BJ (cell line): ENCODE measurements around the gene PTCSC3. TPM values are rescaled to one million over a fixed set of nuclear protein-coding genes. Genes with fewer than 3 reads are reported as not detected.

Source experiments
- CTCF ChIA-PET: fragments of 350-600 bp; formaldehyde crosslinking; extraction: SDS; loops from one replicate; lab custom pipeline; 2021; ENCODE audit warnings: antibody characterized with exemption, inconsistent platforms; lab: Yijun Ruan, JAX
- POLR2A ChIA-PET: fragments of 300-600 bp; sonication (Branson Sonifier 250); formaldehyde crosslinking; extraction: SDS; loops from one replicate; lab custom pipeline; 2021; ENCODE audit warnings: antibody characterized with exemption; lab: Charles Lee
- DNase-seq: peaks from one replicate; pipeline ENCODE4 v3.0.0-alpha.2; 2011; ENCODE audit warnings: low read depth
- H3K27me3 ChIP-seq: 2 replicates; pipeline ENCODE4 v1.6.0; 2011; ENCODE audit warnings: low read length; ENCODE audit not compliant: control insufficient read depth, insufficient read depth
- H3K36me3 ChIP-seq: 2 replicates; pipeline ENCODE4 v1.5.1; 2011; ENCODE audit warnings: low read length; ENCODE audit not compliant: control insufficient read depth, insufficient read depth
- H3K4me3 ChIP-seq: 2 replicates; pipeline ENCODE4 v1.5.1; 2011; ENCODE audit warnings: low read depth, mild to moderate bottlenecking, control low read depth, low read length
- polyA plus RNA-seq: library from polyadenylated mRNA; depleted of rRNA; stranded (reverse); fragments of >200 nt; gene quantifications from 2 replicates; pipeline ENCODE4 v1.2.3, GENCODE V29; 2011
- TF ChIP-seq, protein P1 (sequence below): IDR thresholded peaks from 2 replicates; pipeline ENCODE4 v1.5.1; 2011; ENCODE audit warnings: low read depth, mild to moderate bottlenecking, control low read depth, inconsistent platforms, low read length, moderate library complexity; ENCODE audit not compliant: insufficient read depth

Gene PTCSC3
- polyA plus RNA-seq, 1 experiment, result not detected

DNA sequence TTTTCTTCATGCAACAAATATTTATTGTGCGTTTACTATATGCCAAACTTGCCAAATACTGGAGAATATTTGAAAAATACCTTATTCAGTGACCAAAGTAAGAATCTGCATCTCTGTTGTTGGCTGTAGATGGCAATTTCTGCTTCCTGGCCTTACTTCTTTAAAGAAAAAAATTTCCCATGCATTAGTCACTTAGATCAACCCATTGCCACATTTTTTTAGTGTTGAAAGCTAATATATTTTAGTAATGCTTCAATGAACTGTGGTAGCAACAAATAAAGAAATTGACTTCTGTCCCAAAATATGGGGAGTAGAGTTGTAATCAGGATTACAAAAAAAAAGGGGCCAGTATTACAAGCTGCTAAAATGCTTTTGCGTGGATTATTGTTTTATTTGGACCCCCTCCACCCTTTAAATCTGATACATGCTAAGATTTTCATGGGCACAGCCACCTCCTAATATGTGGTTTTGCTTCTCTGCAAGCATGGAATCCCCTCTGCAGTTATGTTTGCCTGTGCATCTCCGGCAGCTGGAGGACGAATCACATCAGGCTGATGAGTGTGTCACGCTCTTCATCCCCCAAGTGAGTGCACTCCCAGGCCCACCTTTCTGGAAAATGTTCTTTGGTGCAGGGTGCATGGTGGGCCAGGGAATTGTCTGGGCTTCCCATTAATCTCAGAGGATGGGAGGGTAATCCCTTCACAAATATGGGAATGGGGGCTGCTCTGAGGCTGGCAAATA lies 38.1 kb upstream of the PTCSC3 start:
- TF ChIP-seq, protein P1, sequence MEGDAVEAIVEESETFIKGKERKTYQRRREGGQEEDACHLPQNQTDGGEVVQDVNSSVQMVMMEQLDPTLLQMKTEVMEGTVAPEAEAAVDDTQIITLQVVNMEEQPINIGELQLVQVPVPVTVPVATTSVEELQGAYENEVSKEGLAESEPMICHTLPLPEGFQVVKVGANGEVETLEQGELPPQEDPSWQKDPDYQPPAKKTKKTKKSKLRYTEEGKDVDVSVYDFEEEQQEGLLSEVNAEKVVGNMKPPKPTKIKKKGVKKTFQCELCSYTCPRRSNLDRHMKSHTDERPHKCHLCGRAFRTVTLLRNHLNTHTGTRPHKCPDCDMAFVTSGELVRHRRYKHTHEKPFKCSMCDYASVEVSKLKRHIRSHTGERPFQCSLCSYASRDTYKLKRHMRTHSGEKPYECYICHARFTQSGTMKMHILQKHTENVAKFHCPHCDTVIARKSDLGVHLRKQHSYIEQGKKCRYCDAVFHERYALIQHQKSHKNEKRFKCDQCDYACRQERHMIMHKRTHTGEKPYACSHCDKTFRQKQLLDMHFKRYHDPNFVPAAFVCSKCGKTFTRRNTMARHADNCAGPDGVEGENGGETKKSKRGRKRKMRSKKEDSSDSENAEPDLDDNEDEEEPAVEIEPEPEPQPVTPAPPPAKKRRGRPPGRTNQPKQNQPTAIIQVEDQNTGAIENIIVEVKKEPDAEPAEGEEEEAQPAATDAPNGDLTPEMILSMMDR, result no peak
- Histone ChIP-seq H3K27me3 (peaks cover 2% of the 10 kb centered on the region; the same call in 1 of the 2 replicates), H3K36me3 (no peaks in the 10 kb centered on the region), H3K4me3 (no peak overlapping the region)
- ChIA-PET POLR2A (no interaction called here), CTCF (no interaction called here)
- DNase-seq, result no peak

DNA sequence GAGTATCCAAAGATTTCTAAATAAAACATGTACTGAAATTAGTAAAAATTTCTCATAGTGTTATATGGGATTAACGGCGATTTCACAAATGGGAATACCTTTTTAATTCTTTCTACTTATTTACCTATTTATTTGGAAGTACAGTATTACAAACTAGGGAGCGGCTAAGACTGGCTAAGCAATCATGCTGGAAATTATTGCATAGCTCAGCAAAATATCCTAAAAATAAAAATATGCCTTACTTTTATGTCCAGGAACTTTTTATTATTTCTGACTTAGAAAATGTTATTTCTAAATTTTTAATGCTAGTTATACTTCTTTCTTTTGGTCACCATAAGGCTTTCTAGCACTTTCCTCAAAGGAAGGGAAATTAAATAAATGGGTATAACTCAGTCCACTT lies 36.5 kb upstream of the PTCSC3 start:
- Histone ChIP-seq H3K4me3 (no peak overlapping the region), H3K27me3 (peaks cover 2% of the 10 kb centered on the region; the same call in 1 of the 2 replicates), H3K36me3 (no peaks in the 10 kb centered on the region)
- CTCF ChIA-PET, result no interaction called here
- POLR2A ChIA-PET, result no interaction called here
- TF ChIP-seq, protein P1, result no peak
- no peak for DNase-seq

DNA sequence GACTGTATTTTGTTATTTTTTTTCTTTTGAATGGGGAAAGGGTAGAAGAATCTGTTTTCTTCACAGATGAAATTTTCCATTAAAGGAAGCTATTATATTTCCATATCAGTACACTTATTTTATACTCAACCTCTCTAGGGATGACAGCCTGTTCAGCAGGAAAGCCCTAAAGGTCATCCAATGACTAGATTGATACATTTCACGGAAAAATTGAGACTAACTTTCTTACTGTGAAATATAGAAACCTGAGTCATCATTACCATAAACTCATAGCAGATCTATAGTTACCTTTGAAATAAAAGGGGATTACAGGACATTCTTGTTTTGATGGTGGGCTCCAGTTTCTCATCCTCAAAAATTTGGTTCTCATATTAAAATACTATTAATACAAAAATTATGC lies 36.1 kb upstream of the PTCSC3 start:
- peaks cover 2% of the 10 kb centered on the region; the same call in 1 of the 2 replicates for H3K27me3 ChIP-seq
- H3K36me3 ChIP-seq, result no peaks in the 10 kb centered on the region
- TF ChIP-seq, protein P1, result no peak
- no peak for DNase-seq
- ChIA-PET CTCF (no interaction called here), POLR2A (no interaction called here)
- H3K4me3 ChIP-seq, result no peak overlapping the region

DNA sequence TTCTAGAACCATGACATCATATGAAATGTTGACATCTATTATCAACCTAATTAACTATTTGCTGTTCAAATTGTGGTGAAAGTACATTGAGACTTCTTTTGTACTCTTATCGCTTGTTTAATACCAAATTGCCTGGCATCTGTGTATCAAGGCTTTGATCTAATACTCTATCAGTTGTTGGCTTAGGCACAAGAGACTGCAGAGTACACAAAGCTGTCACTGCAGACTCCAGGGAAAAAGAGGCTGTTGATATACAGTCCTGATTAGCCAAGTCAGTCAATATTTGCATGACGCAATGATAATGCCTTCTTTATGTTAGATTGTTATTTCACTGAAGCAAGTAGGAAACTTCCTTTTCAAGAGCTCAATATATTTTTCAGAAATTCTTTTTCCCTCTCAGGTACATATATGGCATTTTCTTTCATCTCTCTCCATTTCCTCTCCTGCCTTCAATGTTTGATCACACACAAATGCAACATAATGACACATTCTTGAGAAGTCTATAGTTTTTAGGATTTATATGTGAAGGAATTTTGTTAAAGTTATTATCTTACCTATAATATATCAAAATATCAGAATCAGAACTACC lies 32.3 kb upstream of the PTCSC3 start:
- POLR2A ChIA-PET, result no interaction called here
- CTCF ChIA-PET, result no interaction called here
- Histone ChIP-seq H3K36me3 (no peaks in the 10 kb centered on the region), H3K27me3 (no peaks in the 10 kb centered on the region), H3K4me3 (no peak overlapping the region)
- no peak for DNase-seq
- TF ChIP-seq, protein P1, result no peak

DNA sequence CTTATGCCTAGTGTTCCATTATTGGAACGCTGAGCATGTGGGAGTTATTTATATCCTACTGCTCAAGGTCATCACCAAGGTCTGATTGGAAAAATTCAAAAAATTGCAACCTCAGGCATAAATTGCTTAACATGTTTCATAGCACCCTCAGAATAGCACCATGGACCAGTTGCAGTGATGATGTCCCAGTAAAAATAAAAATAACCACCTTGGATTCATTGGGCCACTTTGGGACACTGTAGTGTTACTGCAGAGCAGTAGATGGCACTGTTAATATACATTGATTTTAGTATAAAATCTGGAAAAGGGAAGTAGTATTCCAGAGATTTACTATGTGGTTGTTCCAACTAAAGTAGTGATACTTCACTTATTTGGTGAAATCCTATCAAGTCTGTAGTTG lies 31.0 kb upstream of the PTCSC3 start:
- POLR2A ChIA-PET, result no interaction called here
- Histone ChIP-seq H3K36me3 (no peaks in the 10 kb centered on the region), H3K4me3 (no peak overlapping the region), H3K27me3 (no peaks in the 10 kb centered on the region)
- CTCF ChIA-PET, result interaction anchor here (0.6 to 1.3 kb wide), 2 partner anchors 25 to 166 kb away, joined by 3 read pairs; no protein-coding TSS in a partner anchor
- no peak for DNase-seq
- TF ChIP-seq, protein P1, result peak; percentile 18; the same call in 1 of the 2 replicates
